Measurements from ENCODE around the gene BAG5. TPM values are rescaled to one million over a fixed set of nuclear protein-coding genes. Genes with fewer than 3 reads are reported as not detected.

Gene BAG5
- total RNA-seq, 2 donors from 2014 or later: 27.0 to 29.9 TPM

- intact Hi-C loops (cut with DNase I, micrococcal nuclease): loop anchor here in 1 of 2 donors (10.0 kb wide), 2 partner anchors 51 to 141 kb away; partner anchors contain the start of genes KLC1, XRCC3 and ZFYVE21
Observed at GRCh38 chr14:103574104-103574503, 11.6 kb upstream of the BAG5 start.

GRCh38 chr14:103569408-103569807 is 7.0 kb upstream of the BAG5 start:
- intact Hi-C loops (cut with DNase I, micrococcal nuclease): no loop called here
- DNase-seq: no peak
- ATAC-seq: no peak

More at GRCh38 chr14:103574104-103574503, 11.6 kb upstream of the BAG5 start:
- ATAC-seq (no peak), DNase-seq (no peak)

- no peak for ATAC-seq
- intact Hi-C loops (cut with DNase I, micrococcal nuclease): no loop called here
Observed at GRCh38 chr14:103568952-103569351, 6.5 kb upstream of the BAG5 start.

GRCh38 chr14:103563844-103564505 is 1.5 kb upstream of the BAG5 start:
- DNase-seq: no peak
- intact Hi-C loops (cut with DNase I, micrococcal nuclease): no loop called here
- ATAC-seq: no peak

More at GRCh38 chr14:103568952-103569351, 6.5 kb upstream of the BAG5 start:
- no peak for DNase-seq

GRCh38 chr14:103563226-103563620 is 766 bp upstream of the BAG5 start:
- intact Hi-C loops (cut with DNase I, micrococcal nuclease): no loop called here
- DNase-seq (no peak), ATAC-seq (no peak)

- DNase-seq: no peak
- ATAC-seq: no peak
- intact Hi-C loops (cut with DNase I, micrococcal nuclease): no loop called here
Observed at GRCh38 chr14:103562179-103562428, 353 bp downstream of the BAG5 start.

GRCh38 chr14:103561381-103562178 is 877 bp downstream of the BAG5 start:
- peak; percentile 49 for ATAC-seq
- peak in 1 of 2 donors; percentile 53 for DNase-seq
- intact Hi-C loops (cut with DNase I, micrococcal nuclease): no loop called here

- DNase-seq (no peak), ATAC-seq (no peak)
- intact Hi-C loops (cut with DNase I, micrococcal nuclease): no loop called here
Observed at GRCh38 chr14:103560691-103561090, 1.8 kb downstream of the BAG5 start.

GRCh38 chr14:103559766-103560165 is 2.7 kb downstream of the BAG5 start:
- DNase-seq (no peak), ATAC-seq (no peak)
- intact Hi-C loops (cut with DNase I, micrococcal nuclease): no loop called here

- intact Hi-C loops (cut with DNase I, micrococcal nuclease): no loop called here
- DNase-seq: no peak
- ATAC-seq: no peak
Observed at GRCh38 chr14:103558071-103558882, 4.2 kb downstream of the BAG5 start.

GRCh38 chr14:103556946-103557758 is 5.3 kb downstream of the BAG5 start:
- no peak for DNase-seq
- intact Hi-C loops (cut with DNase I, micrococcal nuclease): no loop called here
- no peak for ATAC-seq

- intact Hi-C loops (cut with DNase I, micrococcal nuclease): no loop called here
- no peak for DNase-seq
- ATAC-seq: no peak
Observed at GRCh38 chr14:103555559-103556337, 6.7 kb downstream of the BAG5 start.

GRCh38 chr14:103552846-103553210 is 9.6 kb downstream of the BAG5 start:
- DNase-seq (no peak), ATAC-seq (no peak)
- intact Hi-C loops (cut with DNase I, micrococcal nuclease): no loop called here

GRCh38 chr14:103552011-103552845 is 10.2 kb downstream of the BAG5 start:
- ATAC-seq (no peak), DNase-seq (peak in 1 of 2 donors; percentile 32)
- intact Hi-C loops (cut with DNase I, micrococcal nuclease): no loop called here

GRCh38 chr14:103551338-103551762 is 11.1 kb downstream of the BAG5 start:
- intact Hi-C loops (cut with DNase I, micrococcal nuclease): no loop called here
- peak; percentile 16 to 77 for DNase-seq
- ATAC-seq: no peak

GRCh38 chr14:103550451-103551337 is 11.8 kb downstream of the BAG5 start:
- peak; percentile 24 to 42 for DNase-seq
- intact Hi-C loops (cut with DNase I, micrococcal nuclease): no loop called here
- peak; percentile 60 for ATAC-seq

Measured in left colon (tissue), 2 donors.